ENCODE measurements around the gene TMEM43.
"Not testable (repeated sequence)": the region's sequence is repeated elsewhere in the genome, so short reads cannot be mapped to it uniquely, and the experiment has no call there.

The TMEM43 gene

GRCh38 chr3:14097616-14098391, 27.0 kb upstream of the TMEM43 start:
- no peak for DNase-seq (ENCODE audit: extremely low read depth, low read depth)
- TF ChIP-seq, protein P1, sequence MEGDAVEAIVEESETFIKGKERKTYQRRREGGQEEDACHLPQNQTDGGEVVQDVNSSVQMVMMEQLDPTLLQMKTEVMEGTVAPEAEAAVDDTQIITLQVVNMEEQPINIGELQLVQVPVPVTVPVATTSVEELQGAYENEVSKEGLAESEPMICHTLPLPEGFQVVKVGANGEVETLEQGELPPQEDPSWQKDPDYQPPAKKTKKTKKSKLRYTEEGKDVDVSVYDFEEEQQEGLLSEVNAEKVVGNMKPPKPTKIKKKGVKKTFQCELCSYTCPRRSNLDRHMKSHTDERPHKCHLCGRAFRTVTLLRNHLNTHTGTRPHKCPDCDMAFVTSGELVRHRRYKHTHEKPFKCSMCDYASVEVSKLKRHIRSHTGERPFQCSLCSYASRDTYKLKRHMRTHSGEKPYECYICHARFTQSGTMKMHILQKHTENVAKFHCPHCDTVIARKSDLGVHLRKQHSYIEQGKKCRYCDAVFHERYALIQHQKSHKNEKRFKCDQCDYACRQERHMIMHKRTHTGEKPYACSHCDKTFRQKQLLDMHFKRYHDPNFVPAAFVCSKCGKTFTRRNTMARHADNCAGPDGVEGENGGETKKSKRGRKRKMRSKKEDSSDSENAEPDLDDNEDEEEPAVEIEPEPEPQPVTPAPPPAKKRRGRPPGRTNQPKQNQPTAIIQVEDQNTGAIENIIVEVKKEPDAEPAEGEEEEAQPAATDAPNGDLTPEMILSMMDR (IDR thresholded peaks at IDR 0.05; ENCODE audit: low read depth, low read length): no peak

- not testable (repeated sequence) for DNase-seq (ENCODE audit: extremely low read depth, low read depth)
Observed at GRCh38 chr3:14109821-14110220, 15.0 kb upstream of the TMEM43 start.

- TF ChIP-seq, protein P1 (IDR thresholded peaks at IDR 0.05; ENCODE audit: low read depth, low read length): no peak
- no peak for DNase-seq (ENCODE audit: extremely low read depth, low read depth)
Observed at GRCh38 chr3:14110699-14111098, 14.2 kb upstream of the TMEM43 start.

GRCh38 chr3:14113965-14114635, 10.8 kb upstream of the TMEM43 start:
- TF ChIP-seq, protein P1 (IDR thresholded peaks at IDR 0.05; ENCODE audit: low read depth, low read length): no peak
- DNase-seq (ENCODE audit: extremely low read depth, low read depth): no peak

- TF ChIP-seq, protein P1 (IDR thresholded peaks at IDR 0.05; ENCODE audit: low read depth, low read length): no peak
- no peak for DNase-seq (ENCODE audit: extremely low read depth, low read depth)
Observed at GRCh38 chr3:14117468-14118399, 7.1 kb upstream of the TMEM43 start.

GRCh38 chr3:14118400-14119381, 6.2 kb upstream of the TMEM43 start:
- DNase-seq (ENCODE audit: extremely low read depth, low read depth): no peak

More at GRCh38 chr3:14118400-14119381, 6.2 kb upstream of the TMEM43 start:
- TF ChIP-seq, protein P1 (IDR thresholded peaks at IDR 0.05; ENCODE audit: low read depth, low read length): no peak

All from AG09319 (cell line).